MM.1S (cell line): ENCODE measurements around the gene YPEL2.

Experiments used
- EZH2 ChIP-seq: fragments of 300-600 bp; sonication (generic); optimal IDR thresholded peaks from 2 replicates; pipeline ENCODE3; 2017; ENCODE audit warnings: low read depth, mild to moderate bottlenecking, antibody characterized with exemption, low read length, mixed read lengths
- EZH2phosphoT487 ChIP-seq: fragments of 300-600 bp; sonication (generic); IDR thresholded peaks from 2 replicates; pipeline ENCODE4 v1.6.1; 2018; ENCODE audit warnings: antibody characterized with exemption, low read length
- TF ChIP-seq, protein P1 (sequence below): fragments of 300-600 bp; sonication (generic); IDR thresholded peaks from 2 replicates; pipeline ENCODE4 v1.5.1; 2016; ENCODE audit warnings: antibody characterized with exemption, low read length, mixed read lengths

DNA sequence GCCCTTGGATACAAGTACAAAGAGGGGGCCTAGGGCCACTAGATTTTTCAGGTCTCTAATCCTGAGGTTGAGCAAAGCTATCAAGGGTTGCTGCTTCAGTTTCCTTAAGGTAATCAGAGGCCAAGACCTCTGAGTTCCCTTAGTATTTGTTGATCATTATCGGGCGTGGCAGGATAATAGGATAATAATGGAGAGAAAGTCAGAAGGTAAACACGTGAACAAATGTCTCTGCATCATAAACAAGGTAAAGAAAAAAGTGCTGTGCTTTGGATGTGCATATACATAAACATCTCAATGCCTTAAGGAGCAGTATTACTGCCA is 41.5 kb upstream of the YPEL2 start:
- TF ChIP-seq, protein P1, sequence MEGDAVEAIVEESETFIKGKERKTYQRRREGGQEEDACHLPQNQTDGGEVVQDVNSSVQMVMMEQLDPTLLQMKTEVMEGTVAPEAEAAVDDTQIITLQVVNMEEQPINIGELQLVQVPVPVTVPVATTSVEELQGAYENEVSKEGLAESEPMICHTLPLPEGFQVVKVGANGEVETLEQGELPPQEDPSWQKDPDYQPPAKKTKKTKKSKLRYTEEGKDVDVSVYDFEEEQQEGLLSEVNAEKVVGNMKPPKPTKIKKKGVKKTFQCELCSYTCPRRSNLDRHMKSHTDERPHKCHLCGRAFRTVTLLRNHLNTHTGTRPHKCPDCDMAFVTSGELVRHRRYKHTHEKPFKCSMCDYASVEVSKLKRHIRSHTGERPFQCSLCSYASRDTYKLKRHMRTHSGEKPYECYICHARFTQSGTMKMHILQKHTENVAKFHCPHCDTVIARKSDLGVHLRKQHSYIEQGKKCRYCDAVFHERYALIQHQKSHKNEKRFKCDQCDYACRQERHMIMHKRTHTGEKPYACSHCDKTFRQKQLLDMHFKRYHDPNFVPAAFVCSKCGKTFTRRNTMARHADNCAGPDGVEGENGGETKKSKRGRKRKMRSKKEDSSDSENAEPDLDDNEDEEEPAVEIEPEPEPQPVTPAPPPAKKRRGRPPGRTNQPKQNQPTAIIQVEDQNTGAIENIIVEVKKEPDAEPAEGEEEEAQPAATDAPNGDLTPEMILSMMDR: no peak
- TF ChIP-seq EZH2: no peak
- no peak for TF ChIP-seq EZH2phosphoT487
